NCI-H510A (cell line): ENCODE data around the gene RUNX1.
A peak's percentile ranks its signal among the peaks of the same experiment; 100 is the strongest.

Experiments
- DNase-seq: peaks from one replicate; lab custom pipeline; 2025; lab: John Stamatoyannopoulos, UW

The RUNX1 gene

DNA sequence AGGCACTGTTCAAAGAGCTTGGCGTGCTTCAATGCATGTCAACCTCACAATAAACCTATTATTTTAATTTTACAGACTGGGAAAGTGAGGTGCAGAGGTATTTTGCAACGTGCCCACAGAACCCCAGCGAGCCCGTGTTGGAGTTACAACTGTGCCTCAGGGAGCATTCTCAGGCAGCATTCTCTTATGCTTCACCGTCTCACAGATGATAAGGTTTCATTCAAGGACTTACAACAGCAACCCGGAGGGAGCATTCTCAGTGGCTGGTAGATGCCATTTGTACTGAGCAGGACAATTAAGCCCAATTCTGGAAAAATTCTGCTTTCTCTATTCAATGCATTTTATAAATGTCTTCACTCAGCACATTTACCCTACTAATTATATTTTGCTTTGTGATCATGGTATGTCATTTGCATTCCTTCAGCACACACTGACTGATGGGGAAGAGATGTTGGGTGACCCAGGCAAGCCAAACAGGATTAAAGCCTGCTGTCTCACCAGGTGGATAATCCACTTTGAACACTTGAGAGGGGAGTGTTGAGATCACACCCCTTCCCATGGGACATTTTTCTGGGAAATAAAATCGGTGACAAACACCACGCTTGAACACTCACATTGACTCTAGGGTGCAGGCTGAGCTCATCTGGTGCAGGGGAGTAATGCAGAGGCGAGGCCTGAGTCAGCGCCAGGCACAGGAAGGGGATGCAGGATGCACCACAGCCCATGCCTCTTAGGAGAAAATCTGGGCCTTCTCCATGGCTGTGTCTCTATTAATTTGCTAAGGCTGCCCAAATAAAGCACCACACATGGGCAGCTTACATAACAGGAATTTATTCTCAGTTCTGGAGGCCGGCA lies 266.4 kb downstream of the RUNX1 start:
- no peak for DNase-seq

DNA sequence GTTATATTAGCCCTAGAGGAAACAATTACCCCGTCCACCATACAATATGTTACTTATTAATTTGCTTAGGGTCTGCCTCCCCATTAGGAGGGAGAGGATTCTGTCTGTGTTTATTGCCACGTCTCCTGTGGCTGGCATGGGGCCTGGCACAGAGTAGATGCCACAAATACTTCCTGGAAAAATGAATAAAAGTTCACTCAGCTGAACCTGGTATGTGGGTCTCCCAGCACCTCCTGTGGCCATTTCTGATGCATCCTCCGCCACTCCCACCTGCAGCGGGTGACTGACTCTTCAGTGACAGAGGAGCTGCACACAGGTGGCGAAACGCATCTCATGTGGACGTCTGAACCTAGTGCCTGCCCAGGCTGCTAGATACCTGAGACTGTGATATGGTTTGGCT lies 267.6 kb downstream of the RUNX1 start:
- DNase-seq: no peak

- no peak for DNase-seq
Measured at GRCh38 chr21:34779860-34780259, 269.2 kb downstream of the RUNX1 start.

GRCh38 chr21:34775793-34776192 lies 273.3 kb downstream of the RUNX1 start:
- DNase-seq: no peak

DNA sequence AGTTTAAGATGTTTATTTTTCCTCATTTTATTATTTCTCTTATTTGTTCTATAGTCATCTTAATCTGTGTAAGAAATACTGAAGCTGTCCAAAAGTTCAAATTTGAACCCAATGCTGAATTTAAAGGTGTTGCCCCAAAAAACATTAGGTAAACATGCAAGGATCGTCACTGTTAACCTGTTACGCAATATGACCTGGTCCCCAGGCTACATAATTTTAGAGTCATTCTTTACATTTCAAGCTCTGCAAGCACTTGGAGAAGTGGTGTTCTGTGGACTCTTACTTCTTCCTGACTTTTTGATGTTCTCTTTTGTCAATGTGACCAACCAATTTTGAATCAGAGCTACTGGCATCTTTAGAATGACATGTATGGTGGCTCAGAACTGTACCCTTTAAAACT lies 274.4 kb downstream of the RUNX1 start:
- no peak for DNase-seq

GRCh38 chr21:34771512-34772028 lies 277.5 kb downstream of the RUNX1 start:
- DNase-seq: no peak

DNA sequence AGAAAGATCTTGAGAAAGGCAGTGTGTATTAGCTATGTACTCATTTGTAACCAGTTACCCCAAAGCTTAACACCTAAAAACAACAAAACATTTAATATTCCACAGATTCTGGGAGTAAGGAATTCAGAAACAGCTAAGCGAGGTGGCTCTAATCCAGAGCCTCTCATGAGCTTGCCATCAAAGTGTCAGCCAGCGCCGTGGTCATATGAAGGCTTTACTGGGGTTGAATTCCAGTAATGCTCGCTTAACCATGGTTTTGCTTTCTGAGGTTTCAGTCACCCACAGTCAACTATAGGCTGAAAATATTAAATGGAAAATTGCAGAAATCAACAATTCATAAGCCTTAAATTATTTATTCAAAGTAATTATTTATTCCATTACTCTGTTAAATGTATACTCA lies 278.5 kb downstream of the RUNX1 start:
- DNase-seq: no peak

- no peak for DNase-seq
Measured at GRCh38 chr21:34768326-34768725, 280.8 kb downstream of the RUNX1 start.

DNA sequence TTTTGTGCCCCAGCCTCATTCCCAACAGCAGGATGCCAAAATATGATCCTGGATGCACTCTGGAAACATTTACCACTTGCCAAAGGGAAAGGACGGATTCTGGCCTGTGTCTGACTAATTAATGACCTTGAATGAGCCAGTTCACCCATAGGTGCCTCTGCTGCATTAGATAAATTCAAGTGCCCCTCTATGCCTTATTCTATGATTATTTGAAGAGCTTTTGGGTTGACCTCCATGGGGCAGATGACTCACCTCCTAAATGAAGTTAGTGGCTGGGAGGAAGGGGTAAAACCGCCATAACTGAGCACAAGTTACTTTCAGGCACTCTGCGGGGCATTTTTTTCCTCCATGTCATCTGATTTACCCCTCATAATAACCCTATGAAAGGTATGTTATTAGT lies 282.2 kb downstream of the RUNX1 start:
- no peak for DNase-seq

DNA sequence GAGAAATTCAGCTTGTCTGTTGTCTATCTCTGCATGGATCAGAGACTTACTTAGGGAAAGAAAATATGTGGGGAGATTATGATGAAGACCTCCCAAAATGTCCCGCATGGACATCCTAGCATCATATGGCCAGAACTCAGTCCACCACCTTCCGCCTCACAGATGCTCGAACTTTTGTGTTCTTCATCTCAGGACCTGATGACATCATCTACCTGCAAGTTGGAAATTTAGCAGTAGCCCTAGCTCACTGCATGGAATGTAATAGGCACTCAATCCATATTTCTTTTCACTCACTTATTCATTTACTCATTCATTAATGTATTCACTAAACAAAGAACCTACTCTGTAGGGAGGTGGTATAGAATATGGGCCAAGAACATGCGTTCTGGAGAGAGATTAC lies 283.5 kb downstream of the RUNX1 start:
- no peak for DNase-seq

- DNase-seq: no peak
Measured at GRCh38 chr21:34764715-34765284, 284.3 kb downstream of the RUNX1 start.

- no peak for DNase-seq
Measured at GRCh38 chr21:34762786-34763185, 286.3 kb downstream of the RUNX1 start.

DNA sequence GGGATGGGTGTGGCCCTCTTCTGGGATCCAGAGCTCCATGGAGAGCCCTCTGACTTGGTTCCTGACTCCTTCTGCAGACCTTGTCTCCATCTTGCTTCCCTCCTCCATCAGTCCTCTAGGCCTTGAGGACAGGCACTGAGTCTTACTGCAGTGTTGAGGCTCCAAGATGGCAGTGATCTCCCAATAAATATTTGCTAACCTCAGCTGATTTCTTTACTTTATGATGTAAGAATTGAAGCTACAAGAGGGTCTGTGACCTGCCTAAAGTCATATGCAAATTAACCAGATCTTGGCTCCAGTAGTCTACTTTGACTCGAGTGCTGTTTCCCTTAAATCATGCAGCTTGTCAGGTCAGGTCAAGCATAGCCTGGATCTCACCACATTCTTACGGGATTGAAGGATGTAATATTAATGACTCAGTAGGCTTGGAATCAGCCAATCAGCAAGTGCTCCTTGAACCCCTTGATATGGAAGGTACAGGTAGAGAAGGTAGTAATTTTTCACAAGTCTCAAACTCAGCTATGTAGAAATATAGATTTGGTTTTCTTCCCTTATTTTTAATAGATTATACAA lies 287.3 kb downstream of the RUNX1 start:
- no peak for DNase-seq

- no peak for DNase-seq
Measured at GRCh38 chr21:34754690-34755647, 294.1 kb downstream of the RUNX1 start.

GRCh38 chr21:34748862-34749261 lies 300.2 kb downstream of the RUNX1 start:
- no peak for DNase-seq

GRCh38 chr21:34745557-34746255 lies 303.4 kb downstream of the RUNX1 start:
- DNase-seq: peak; percentile 67

- no peak for DNase-seq
Measured at GRCh38 chr21:34744801-34745200, 304.3 kb downstream of the RUNX1 start.

- no peak for DNase-seq
Measured at GRCh38 chr21:34743831-34744230, 305.3 kb downstream of the RUNX1 start.

DNA sequence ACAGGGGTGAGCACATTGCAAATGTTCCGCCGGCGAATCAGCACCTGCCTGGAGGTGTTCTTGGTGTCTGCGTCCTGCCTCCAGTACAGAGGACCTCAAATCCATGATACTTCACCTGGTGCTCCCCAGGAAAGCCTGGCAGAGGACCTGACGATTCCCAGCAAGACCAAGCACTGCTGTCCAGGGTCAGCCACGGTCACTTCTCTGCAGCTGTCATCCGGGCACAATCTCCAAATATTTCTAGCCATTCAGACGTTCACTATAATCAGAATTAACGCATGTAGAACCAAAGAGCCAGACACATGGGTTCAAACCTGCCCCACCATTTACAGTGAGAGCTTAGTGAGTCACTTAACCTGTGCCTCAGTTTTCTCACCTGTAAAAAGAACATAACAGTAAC lies 305.8 kb downstream of the RUNX1 start:
- DNase-seq: no peak

GRCh38 chr21:34740198-34740597 lies 308.9 kb downstream of the RUNX1 start:
- DNase-seq: no peak
